HG03521 (cell line): Measurements from ENCODE around the gene CNTNAP2.
"Not testable (repeated sequence)": the region's sequence is repeated elsewhere in the genome, so short reads cannot be mapped to it uniquely, and the experiment has no call there.

Experiments used
- ATAC-seq: cut with Tn5 transposase; IDR thresholded peaks from one replicate; pipeline ENCODE4 v1.9.1; 2021; ENCODE audit warnings: mild to moderate bottlenecking, moderate library complexity; ENCODE audit not compliant: unreplicated experiment

The CNTNAP2 gene

DNA sequence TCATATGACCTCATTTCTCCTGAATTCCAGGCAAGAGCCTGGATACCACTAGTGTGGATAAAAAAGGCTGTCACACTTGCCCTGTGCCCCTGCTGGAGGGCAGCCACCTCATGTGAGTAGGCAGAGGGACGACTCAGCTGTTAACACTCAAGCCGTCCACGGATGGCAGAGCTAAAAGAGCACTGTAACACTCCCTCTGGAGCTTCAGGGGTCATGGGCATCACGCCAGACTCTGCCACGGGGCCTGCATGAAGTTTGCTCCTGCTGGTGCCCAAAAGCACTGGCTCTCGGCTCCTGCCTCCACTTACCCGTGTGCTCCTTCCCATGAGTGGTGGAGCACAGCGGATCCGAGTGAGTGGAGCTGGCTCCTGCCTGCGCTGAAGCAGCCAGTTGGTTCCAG lies 1554.2 kb downstream of the CNTNAP2 start:
- no peak for ATAC-seq

- ATAC-seq: no peak
Observed at GRCh38 chr7:147674705-147675104, 1558.1 kb downstream of the CNTNAP2 start.

GRCh38 chr7:147678943-147679342 lies 1562.3 kb downstream of the CNTNAP2 start:
- no peak for ATAC-seq

GRCh38 chr7:147681530-147681929 lies 1564.9 kb downstream of the CNTNAP2 start:
- no peak for ATAC-seq

GRCh38 chr7:147700702-147701101 lies 1584.1 kb downstream of the CNTNAP2 start:
- ATAC-seq: no peak

- ATAC-seq: no peak
Observed at GRCh38 chr7:147707926-147708325, 1591.3 kb downstream of the CNTNAP2 start.

DNA sequence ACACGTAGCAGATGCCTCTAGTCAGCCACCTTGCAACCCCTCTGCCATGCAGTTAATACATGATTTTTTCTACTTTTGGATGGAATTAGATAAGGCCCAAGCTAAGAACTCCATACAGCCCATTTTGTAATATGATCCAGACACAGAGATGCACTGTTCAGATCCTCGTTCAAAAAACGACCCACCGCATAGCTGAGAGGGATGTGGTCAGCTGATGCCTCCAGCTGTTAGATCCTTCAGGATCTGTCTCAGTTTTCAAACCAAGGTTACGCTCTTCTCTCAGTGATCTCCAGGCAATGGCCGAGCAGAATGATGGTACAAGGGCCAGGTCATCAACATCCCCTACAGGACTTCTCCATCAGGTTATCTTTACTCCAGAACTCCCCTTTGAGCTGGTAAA lies 1592.3 kb downstream of the CNTNAP2 start:
- no peak for ATAC-seq

DNA sequence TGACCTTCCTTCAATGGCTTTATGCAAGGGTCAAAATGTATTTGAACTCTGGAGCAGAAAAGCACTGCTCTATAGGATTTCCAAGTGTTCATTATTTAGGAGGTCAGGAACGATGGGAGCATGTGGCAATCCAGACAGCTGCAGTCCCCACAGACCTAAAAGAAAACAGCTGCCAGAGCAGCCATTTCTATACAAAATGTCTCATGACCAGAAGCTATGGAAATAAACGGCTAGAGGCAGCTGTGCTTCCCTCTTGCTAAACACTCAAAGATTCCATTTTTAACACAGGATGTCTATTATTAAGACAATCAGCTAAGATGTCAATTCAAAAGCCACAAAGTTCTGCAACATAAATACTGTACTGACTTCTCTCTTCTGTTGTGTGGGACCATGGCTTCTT lies 1594.8 kb downstream of the CNTNAP2 start:
- no peak for ATAC-seq

- no peak for ATAC-seq
Observed at GRCh38 chr7:147721962-147722830, 1605.6 kb downstream of the CNTNAP2 start.

GRCh38 chr7:147723536-147723935 lies 1606.9 kb downstream of the CNTNAP2 start:
- ATAC-seq: no peak

DNA sequence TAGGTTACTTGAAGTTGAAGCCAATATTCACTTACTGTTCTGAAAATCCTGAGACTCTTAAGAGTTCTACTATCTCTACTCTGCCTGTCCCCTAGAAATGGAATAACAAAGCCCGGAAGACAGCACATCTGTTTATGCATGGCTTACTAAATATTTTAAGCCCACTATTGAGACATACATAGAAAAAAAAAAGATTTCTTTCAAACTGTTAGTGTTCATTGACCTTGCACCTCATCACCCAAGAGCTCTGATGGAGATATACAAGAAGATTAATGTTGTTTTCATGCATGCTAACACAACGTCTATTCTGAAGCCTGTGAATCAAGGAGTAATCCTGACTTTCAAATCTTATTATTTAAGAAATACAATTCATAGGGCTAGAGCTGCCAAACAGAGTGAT lies 1614.7 kb downstream of the CNTNAP2 start:
- no peak for ATAC-seq

- not testable (repeated sequence) for ATAC-seq
Observed at GRCh38 chr7:147737559-147738214, 1621.1 kb downstream of the CNTNAP2 start.

DNA sequence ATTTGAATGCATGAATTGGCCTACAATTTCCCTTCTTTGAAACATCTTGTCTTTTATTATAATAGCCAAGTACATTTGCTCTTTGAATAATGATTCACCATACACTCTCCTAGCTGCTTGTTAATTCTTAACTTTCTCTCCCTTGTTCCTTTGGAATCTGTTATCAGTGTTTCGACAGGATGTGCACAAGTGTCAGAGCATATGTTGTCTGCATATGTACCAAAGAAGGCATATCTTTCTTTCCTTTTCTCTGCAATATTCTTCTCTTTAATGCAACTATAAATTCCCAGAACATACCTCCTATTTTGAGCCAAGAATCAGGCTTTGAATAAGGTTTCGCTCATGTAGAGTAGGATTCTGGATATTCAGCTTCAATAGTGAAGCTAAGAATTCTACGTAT lies 1625.7 kb downstream of the CNTNAP2 start:
- ATAC-seq: no peak

GRCh38 chr7:147756300-147756699 lies 1639.7 kb downstream of the CNTNAP2 start:
- ATAC-seq: no peak

- ATAC-seq: no peak
Observed at GRCh38 chr7:147759327-147759943, 1642.8 kb downstream of the CNTNAP2 start.

DNA sequence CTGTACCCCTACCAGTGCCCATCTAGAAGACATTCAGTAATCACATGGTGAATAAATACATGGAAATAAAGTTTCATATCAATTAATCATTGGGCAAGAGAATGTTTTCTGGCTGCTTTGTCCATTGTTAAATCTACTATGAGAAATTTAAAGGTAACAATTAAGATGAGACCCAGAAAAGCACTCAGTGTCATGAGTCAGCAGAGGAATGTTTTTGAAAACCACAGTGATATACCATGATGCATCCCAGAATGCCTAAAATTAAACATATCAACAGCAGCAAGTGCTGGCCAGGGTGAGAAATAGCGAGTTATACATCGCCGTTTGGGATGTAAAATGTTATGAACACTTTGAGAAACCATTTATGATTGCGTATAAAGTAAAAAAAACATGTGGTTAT lies 1648.7 kb downstream of the CNTNAP2 start:
- ATAC-seq: no peak

GRCh38 chr7:147771344-147771743 lies 1654.7 kb downstream of the CNTNAP2 start:
- no peak for ATAC-seq

DNA sequence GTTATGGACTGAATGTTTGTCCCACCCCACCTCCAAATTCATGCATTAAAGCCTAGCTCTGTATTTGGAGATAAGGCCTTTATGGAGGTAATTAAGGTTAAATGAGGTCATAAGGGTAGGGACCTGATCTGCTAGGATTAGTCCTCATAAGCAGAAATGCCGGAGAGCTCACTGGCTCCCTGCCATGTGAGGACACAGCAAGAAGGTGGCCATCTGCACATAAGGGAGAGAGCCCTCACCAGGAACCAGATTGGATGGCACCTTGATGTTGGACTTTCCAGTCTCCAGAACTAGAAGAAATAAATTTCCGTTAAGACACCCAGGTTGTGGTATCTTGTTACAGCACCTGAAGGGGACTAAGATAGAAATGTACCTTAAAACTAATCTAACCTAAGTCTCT lies 1657.9 kb downstream of the CNTNAP2 start:
- no peak for ATAC-seq

- ATAC-seq: no peak
Observed at GRCh38 chr7:147775516-147776284, 1659.1 kb downstream of the CNTNAP2 start.

GRCh38 chr7:147777309-147777708 lies 1660.7 kb downstream of the CNTNAP2 start:
- no peak for ATAC-seq

DNA sequence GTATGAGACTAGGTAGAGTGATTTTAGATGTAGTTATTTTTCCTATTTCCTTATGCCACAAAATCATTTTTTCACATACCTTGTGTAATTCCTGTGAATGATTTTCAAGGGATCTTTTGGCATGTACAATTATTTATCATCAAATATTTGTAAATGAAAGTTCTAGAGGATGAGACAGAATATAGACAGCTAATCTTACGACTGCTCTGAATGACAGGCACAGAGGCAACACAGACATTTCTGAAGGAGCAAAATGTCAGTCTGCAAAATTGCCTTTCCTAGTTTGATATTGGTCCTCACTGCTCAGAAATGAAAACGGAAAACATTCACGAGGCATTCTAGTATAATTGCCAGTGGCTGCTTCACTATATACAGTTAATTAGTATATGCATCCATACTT lies 1663.3 kb downstream of the CNTNAP2 start:
- ATAC-seq: no peak
